Spinal cord (tissue), 10 donors: ENCODE data around the gene PTGIR. TPM values are rescaled to one million over a fixed set of nuclear protein-coding genes. Genes with fewer than 3 reads are reported as not detected.

Source experiments
- DNase-seq, 6 donors: peaks; one replicate each; pipeline versions ENCODE4 v3.0.0 to v3.0.0-alpha.2; 2013 to 2015; ENCODE audit warnings: low spot score in 6 of 6, low read depth in 4 of 6
- H3K27ac ChIP-seq: one replicate; pipeline ENCODE4 v1.5.1; 2013; ENCODE audit warnings: low read depth, low read length, control low read depth
- H3K27me3 ChIP-seq: one replicate; pipeline ENCODE4 v1.6.1; 2013; ENCODE audit warnings: low read length; ENCODE audit not compliant: control insufficient read depth, insufficient read depth
- H3K36me3 ChIP-seq: one replicate; pipeline ENCODE4 v1.6.1; 2013; ENCODE audit warnings: low read length; ENCODE audit not compliant: control insufficient read depth, insufficient read depth
- H3K4me1 ChIP-seq: one replicate; pipeline ENCODE4 v1.6.1; 2013; ENCODE audit warnings: low read length; ENCODE audit not compliant: control insufficient read depth, insufficient read depth
- H3K4me3 ChIP-seq: one replicate; pipeline ENCODE4 v1.5.1; 2013; ENCODE audit warnings: low read depth, low read length, control low read depth
- H3K9me3 ChIP-seq: one replicate; pipeline ENCODE4 v1.6.1; 2013; ENCODE audit warnings: low read length; ENCODE audit not compliant: control insufficient read depth, insufficient read depth
- WGBS: methylation state at CpG from one replicate; pipeline ENCODE4 v1.1.5; 2013; ENCODE audit warnings: missing lambda C conversion rate; ENCODE audit not compliant: insufficient coverage; 5-methylcytosine and 5-hydroxymethylcytosine counted together
- polyA plus RNA-seq, 2 donors: library from polyadenylated mRNA; unstranded; fragments of 120-200 nt; gene quantifications; one replicate each; pipeline ENCODE4 v1.2.1, GENCODE V29; 2013; ENCODE audit not compliant: insufficient read length in 2 of 2
- total RNA-seq, 2 donors: library from RNA; depleted of rRNA in 1 of 2; stranded (reverse); fragments of 120-200 nt in 1 of 2; fragments of >200 nt in 1 of 2; gene quantifications; one replicate each; pipeline versions ENCODE4 v1.2.3 to v1.2.4, GENCODE V29; 2013 to 2014
- donor health status: healthy.

Gene PTGIR
- total and polyA plus RNA-seq, 4 donors: 0.62 to 1.9 (median 0.71) TPM

DNA sequence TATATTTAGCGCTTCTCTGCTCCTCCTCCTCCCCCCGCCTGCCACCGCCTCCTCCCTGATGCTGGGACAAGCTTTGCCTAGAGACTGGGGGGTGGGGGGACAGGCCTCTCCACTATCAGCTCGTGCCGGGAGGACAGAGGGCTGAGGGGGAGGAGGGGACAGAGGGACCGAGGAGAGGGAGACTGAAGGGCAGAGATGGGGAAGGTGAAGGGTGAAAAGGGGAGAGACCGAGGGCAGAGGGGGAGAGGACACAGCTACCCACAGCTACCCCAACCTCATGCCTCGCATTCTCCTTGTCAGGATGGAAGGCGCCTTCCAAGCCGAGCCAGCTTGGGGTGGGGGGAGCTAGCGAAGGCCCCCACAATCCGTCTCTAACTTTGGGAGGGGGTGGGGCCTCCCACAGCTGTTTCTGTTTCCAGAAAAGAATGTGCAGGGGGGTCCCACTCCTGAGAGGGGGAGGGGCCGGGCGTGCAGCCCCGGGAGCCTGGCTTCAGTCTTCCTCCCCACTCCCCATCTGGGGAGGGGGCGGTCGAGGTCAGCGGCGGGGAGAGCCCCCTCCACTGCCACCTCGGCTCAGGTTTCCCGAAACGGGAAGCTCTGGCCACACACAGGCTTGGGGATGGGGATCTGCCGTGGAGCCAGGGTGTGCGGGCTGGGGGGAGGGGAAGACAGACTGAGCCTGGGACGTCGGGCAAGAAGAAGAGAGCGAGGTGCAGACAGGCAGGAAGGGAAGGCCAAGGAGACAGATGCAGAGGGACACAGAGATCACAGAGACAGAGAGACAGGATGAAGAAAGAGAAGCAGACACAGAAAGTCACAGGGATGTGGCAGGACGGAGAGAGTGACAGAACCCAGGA is 34.5 kb upstream of the PTGIR start:
- Histone ChIP-seq H3K4me3 (peak overlapping the region; percentile 71), H3K9me3 (no peaks in the 10 kb centered on the region), H3K27ac (peak overlapping the region; percentile 81), H3K4me1 (peaks cover 35% of the 10 kb centered on the region), H3K36me3 (peaks cover 7% of the 10 kb centered on the region), H3K27me3 (no peaks in the 10 kb centered on the region)
- 0% methylated on average over 9 of the region's 28 CpGs for WGBS
- DNase-seq: peak in 2 of 6 donors; percentile 57 to 62

DNA sequence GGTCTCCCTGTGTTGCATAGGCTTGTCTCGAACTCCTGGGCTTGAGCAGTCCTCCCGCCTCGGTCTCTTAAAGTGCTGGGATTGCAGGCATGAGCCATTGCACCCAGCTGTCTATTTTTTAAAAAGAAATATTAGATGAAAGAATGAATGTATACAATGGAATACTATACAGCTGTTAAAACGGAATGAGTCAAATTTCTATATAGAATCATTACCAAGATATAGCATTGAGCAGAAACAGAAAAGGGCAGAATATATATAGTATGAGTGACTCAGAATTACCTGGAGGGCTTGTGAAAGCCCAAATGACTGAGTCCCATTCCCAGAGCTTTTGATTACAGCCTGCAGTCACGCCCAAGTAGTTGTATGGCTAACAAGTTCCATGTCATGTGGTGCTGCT is 31.7 kb upstream of the PTGIR start:
- H3K4me1 ChIP-seq: peaks cover 43% of the 10 kb centered on the region
- H3K4me3 ChIP-seq: no peak overlapping the region
- 100% methylated on average over 1 of the region's 5 CpGs for WGBS
- no peak overlapping the region for H3K27ac ChIP-seq
- no peaks in the 10 kb centered on the region for H3K9me3 ChIP-seq
- DNase-seq: no peak
- peaks cover under 1% of the 10 kb centered on the region for H3K27me3 ChIP-seq
- H3K36me3 ChIP-seq: peaks cover 22% of the 10 kb centered on the region

DNA sequence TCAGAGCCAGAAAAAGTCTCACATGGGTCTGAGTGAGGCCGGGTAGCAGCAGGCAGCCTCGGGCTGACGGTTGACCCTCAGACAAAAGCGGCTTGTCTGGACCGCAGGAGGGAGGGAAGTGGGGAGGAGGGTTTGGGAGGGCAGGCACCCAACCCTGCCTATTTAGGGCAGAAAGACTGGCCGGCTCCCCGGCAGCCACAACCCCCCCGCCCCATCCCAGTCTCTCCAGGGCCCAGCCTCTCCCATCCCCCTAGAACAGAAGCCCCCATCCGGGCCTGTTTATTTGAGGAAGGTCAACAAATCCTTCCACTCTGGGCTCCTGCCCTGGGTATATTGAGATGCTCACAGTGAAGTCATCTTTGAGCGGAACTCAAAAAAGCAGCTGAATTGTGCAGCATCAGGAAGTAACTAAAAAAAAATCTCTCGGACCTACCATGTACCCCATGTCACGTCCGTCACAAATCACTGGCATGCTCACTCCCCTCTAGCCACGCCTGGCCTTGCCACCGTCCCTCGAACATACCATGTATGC is 29.8 kb upstream of the PTGIR start:
- Histone ChIP-seq H3K4me1 (peaks cover 29% of the 10 kb centered on the region), H3K36me3 (peaks cover 29% of the 10 kb centered on the region), H3K4me3 (no peak overlapping the region), H3K27me3 (peaks cover 5% of the 10 kb centered on the region), H3K9me3 (no peaks in the 10 kb centered on the region), H3K27ac (peak overlapping the region; percentile 79)
- WGBS: 22% methylated on average over 10 of the region's 16 CpGs
- peak in 3 of 6 donors; percentile 31 to 73 (median 33) for DNase-seq

DNA sequence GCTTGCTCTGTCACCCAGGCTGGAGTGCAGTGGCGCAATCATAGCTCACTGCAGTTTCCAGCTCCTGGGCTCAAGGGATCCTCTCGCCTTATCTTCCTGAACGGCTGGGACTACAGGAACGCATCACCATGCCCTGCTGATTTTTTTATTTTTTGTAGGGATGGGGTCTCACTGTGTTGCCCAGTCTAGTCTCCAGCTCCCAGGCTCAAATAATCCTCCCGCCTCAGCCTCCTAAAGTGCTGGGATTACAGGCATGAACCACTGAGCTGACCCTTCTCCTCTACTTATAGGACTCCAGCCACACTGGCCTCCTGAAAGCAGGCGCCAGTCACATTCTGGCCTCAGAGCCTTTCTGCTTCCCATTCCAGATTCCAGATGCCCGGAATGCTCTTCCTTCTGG is 25.6 kb upstream of the PTGIR start:
- Histone ChIP-seq H3K4me1 (peaks cover 19% of the 10 kb centered on the region), H3K27ac (no peak overlapping the region), H3K36me3 (peaks cover 32% of the 10 kb centered on the region), H3K27me3 (peaks cover 13% of the 10 kb centered on the region), H3K9me3 (no peaks in the 10 kb centered on the region), H3K4me3 (no peak overlapping the region)
- WGBS: 95% methylated on average over 4 of the region's 7 CpGs
- DNase-seq: no peak

DNA sequence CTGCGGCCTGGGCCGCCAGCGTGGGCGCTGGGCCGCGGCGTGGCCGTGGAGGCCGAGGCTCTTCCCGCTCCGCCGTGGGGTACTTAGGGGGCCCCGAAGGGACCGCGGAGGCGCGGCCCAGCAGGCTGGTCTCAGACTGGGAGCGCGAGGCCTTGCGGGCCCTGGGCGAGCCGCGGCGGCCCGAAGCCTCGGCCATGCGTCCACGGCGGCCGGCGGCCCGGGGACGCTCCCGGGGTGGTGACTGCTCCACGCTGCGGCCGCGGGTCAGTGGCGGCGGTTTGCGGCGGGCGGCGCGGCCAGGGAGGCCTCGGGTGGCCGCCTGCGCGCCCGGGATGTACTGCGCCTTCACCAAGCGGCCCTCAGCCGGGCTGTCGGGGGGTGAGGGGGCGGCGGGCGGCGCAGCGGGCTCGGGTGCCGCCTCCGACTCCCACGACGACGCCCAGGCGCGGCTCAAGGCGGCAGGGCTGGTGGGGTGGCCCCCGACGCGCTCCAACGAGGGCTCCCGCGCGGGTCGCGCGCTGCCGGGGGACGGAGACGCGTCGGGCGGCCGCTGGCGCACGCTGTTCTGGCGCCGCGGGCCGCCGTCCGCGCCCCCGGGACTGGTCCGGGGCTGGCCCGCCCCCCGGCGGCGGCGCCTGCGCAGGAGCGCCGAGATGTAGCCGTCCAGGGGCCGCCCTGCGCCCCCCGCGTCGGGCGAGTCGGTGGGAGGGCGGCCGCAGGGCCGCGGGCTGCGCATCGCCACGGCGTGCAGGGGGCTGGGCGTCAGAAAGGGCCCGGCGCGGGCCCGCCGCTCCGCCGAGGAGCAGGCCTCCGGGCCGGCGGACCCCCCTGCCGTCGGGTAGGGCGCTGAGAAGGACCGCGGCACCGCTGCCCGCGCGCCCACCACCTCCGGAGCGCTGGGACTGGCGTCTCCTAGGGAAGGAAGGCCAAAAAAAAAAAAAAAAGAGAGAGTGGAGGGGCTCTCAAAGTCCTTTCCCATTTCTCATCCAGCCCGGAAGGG is 24.4 kb upstream of the PTGIR start:
- Histone ChIP-seq H3K9me3 (no peaks in the 10 kb centered on the region), H3K36me3 (peaks cover 32% of the 10 kb centered on the region), H3K4me3 (no peak overlapping the region), H3K27ac (no peak overlapping the region), H3K4me1 (peaks cover 7% of the 10 kb centered on the region), H3K27me3 (peaks cover 13% of the 10 kb centered on the region)
- 31% methylated on average over 124 of the region's 144 CpGs for WGBS
- DNase-seq: no peak

DNA sequence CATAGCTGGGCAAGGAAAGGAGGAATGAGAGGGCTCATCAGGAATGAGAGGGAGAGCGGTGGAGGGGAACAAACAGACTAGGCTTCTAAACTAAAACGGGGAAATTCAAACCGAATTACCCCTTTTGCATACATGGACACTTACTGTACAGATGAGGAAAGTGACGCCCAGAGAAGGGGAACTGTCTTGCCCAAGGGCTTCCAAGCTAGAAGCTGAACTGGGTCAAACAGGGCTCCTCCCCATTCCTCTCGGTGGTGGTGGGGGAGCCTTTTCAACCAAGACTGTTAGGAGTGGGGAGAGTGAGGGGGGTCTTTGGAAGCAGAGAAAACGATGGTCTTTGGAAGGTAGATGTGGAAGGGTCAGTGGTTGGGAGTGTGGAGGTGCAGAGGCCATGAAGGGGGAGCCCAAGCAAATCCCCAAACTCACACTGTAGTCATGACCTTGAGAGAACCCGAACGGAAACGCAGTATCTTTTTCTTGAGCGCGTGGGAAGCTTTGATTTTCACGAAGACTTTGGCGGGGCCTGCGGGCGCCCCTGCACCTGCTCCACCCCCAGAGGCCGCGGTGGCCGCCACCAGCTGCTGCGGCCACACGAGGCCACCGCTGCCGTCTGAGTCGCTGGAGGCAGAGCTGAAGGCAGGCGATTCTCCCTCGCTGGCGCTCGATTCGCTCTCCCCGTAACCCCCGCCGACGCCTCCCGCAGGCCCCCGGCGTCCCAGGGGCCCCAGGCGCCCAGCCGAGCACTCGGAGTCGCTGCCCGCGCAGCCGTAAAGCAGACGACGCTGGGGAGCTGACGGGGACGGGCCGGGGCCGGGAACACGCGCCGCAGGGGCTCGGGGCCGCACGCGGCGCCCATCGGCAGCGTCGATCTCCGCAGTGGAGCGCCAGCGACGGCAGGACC is 23.4 kb upstream of the PTGIR start:
- Histone ChIP-seq H3K27ac (no peak overlapping the region), H3K4me3 (no peak overlapping the region), H3K4me1 (no peaks in the 10 kb centered on the region), H3K9me3 (no peaks in the 10 kb centered on the region), H3K27me3 (peaks cover 13% of the 10 kb centered on the region), H3K36me3 (peaks cover 32% of the 10 kb centered on the region)
- WGBS: 38% methylated on average over 59 of the region's 63 CpGs
- DNase-seq: no peak

DNA sequence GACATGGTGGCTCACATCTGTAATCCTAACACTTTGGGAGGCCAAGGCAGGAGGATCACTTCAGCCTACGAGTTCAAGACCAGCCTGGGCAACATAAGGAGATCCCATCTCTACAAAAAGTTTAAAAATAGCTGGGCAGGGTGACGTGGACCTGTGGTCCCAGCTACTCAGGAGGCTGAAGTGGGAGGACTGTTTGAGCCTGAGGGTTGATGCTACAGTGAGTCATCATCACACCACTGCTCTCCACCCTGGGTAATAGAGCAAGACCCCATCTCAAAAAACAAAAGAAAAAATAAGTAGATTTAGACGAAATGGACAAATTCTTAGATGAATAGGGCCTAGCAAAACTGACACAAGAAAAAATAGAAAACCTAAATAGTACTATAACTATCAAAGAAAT is 21.5 kb upstream of the PTGIR start:
- H3K27me3 ChIP-seq: peaks cover 11% of the 10 kb centered on the region
- H3K4me1 ChIP-seq: no peaks in the 10 kb centered on the region
- WGBS: no CpG with 5 or more reads among the region's 3 CpGs
- H3K9me3 ChIP-seq: no peaks in the 10 kb centered on the region
- H3K36me3 ChIP-seq: peaks cover 16% of the 10 kb centered on the region
- DNase-seq: no peak
- H3K4me3 ChIP-seq: no peak overlapping the region
- H3K27ac ChIP-seq: no peak overlapping the region

DNA sequence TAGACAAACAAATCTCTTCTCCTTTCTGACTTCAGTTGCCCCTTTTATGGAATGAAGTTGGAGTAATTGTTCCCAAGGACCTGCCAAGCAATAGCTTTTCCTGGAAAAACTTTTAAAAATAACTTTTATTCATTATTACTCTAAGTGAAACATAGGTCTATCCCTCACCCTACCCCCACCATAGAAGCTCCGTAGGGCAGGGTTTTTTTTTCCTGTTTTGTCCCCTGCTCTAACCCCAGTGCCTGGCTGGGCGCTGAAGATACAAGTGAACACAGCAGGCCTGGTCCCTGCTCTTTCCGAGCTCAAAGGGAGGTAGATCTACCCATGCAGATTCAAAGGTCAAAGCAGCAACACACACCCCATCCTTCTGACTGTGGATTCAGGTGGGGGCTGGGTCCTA is 19.8 kb upstream of the PTGIR start:
- WGBS: 42% methylated on average over 2 of the region's 3 CpGs
- Histone ChIP-seq H3K4me1 (peaks cover 5% of the 10 kb centered on the region), H3K4me3 (no peak overlapping the region), H3K36me3 (peaks cover 11% of the 10 kb centered on the region), H3K9me3 (no peaks in the 10 kb centered on the region), H3K27me3 (peaks cover 9% of the 10 kb centered on the region), H3K27ac (no peak overlapping the region)
- DNase-seq: no peak

DNA sequence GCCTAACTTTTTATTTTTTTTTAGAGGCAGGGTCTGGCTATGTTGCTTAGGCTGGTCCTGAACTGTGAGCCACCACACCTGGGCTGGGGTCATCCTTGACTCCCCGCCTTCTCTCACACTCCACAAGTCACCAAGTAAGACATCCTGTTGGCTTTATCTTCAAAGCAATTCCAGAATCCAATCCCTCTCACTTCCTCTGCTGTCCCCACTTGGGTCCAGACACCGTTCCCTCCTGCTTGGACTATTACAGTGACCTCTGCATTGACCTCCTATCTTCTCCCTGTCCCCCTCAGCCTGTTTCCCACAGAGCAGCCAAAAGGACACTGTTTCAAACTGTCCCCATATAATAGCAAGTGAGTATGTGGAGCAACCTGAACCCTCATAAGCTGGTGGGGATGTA is 15.8 kb upstream of the PTGIR start:
- WGBS: 94% methylated on average over 2 of the region's 2 CpGs
- Histone ChIP-seq H3K4me3 (no peak overlapping the region), H3K9me3 (no peaks in the 10 kb centered on the region), H3K27me3 (peaks cover 5% of the 10 kb centered on the region), H3K27ac (no peak overlapping the region), H3K36me3 (no peaks in the 10 kb centered on the region), H3K4me1 (peaks cover 23% of the 10 kb centered on the region)
- no peak for DNase-seq
